HG03354 (cell line): ENCODE results near the gene OR56B4.
"Not testable (repeated sequence)": the region's sequence is repeated elsewhere in the genome, so short reads cannot be mapped to it uniquely, and the experiment has no call there.

Experiments used
- ATAC-seq: cut with Tn5 transposase; IDR thresholded peaks from one replicate; pipeline ENCODE4 v1.9.1; 2021; ENCODE audit warnings: mild to moderate bottlenecking; ENCODE audit not compliant: unreplicated experiment, poor library complexity, severe bottlenecking

OR56B4 gene

GRCh38 chr11:6107384-6107783 lies at the start of gene OR56B4:
TSS of gene OR56B4 (plus strand) at chr11:6107684. CDS start at chr11:6107779, 95 bp downstream.
- not testable (repeated sequence) for ATAC-seq

- ATAC-seq, result no peak
Observed at GRCh38 chr11:6061475-6061874, 46.0 kb upstream of the OR56B4 start.

- peak; percentile 69 for ATAC-seq
Observed at GRCh38 chr11:6062691-6063358, 44.7 kb upstream of the OR56B4 start.

- no peak for ATAC-seq
Observed at GRCh38 chr11:6067502-6067901, 40.0 kb upstream of the OR56B4 start.

GRCh38 chr11:6076443-6076842 lies 31.0 kb upstream of the OR56B4 start:
- not testable (repeated sequence) for ATAC-seq

GRCh38 chr11:6077723-6078122 lies 29.8 kb upstream of the OR56B4 start:
- no peak for ATAC-seq

- ATAC-seq, result no peak
Observed at GRCh38 chr11:6079463-6079862, 28.0 kb upstream of the OR56B4 start.

GRCh38 chr11:6083129-6083528 lies 24.4 kb upstream of the OR56B4 start:
- ATAC-seq, result no peak

GRCh38 chr11:6084587-6084986 lies 22.9 kb upstream of the OR56B4 start:
- ATAC-seq, result no peak

- no peak for ATAC-seq
Observed at GRCh38 chr11:6094186-6094585, 13.3 kb upstream of the OR56B4 start.

- ATAC-seq, result no peak
Observed at GRCh38 chr11:6095798-6096197, 11.7 kb upstream of the OR56B4 start.

GRCh38 chr11:6096417-6096816 lies 11.1 kb upstream of the OR56B4 start:
- ATAC-seq, result peak; percentile 68

- ATAC-seq, result no peak
Observed at GRCh38 chr11:6099577-6099976, 7.9 kb upstream of the OR56B4 start.

- ATAC-seq, result no peak
Observed at GRCh38 chr11:6110011-6110410, 2.5 kb downstream of the OR56B4 start.

- ATAC-seq, result no peak
Observed at GRCh38 chr11:6111673-6112072, 4.2 kb downstream of the OR56B4 start.

GRCh38 chr11:6116638-6117037 lies 9.2 kb downstream of the OR56B4 start:
- no peak for ATAC-seq

GRCh38 chr11:6124245-6124644 lies 16.8 kb downstream of the OR56B4 start:
- no peak for ATAC-seq

- ATAC-seq, result no peak
Observed at GRCh38 chr11:6127881-6128280, 20.4 kb downstream of the OR56B4 start.

GRCh38 chr11:6129011-6129410 lies 21.5 kb downstream of the OR56B4 start:
- no peak for ATAC-seq

GRCh38 chr11:6129635-6130034 lies 22.2 kb downstream of the OR56B4 start:
- ATAC-seq, result no peak

GRCh38 chr11:6132431-6132830 lies 24.9 kb downstream of the OR56B4 start:
- no peak for ATAC-seq

GRCh38 chr11:6135936-6136335 lies 28.5 kb downstream of the OR56B4 start:
- ATAC-seq, result not testable (repeated sequence)
